Activated naive CD4-positive, alpha-beta T cell treated with anti-CD3 and anti-CD28 coated beads, Interleukin-2, amount 50 U/mL, for 24 hours (primary cell): ENCODE data around the gene PACSIN2.
"Not testable (repeated sequence)": the region's sequence is repeated elsewhere in the genome, so short reads cannot be mapped to it uniquely, and the experiment has no call there.

Experiments
- H3K27ac Mint-ChIP-seq: one replicate; pipeline ENCODE4 v1.8.0; 2021; ENCODE audit warnings: mild to moderate bottlenecking, mixed read lengths
- H3K27me3 Mint-ChIP-seq: one replicate; pipeline ENCODE4 v1.8.0; 2021; ENCODE audit warnings: mixed read lengths
- H3K36me3 Mint-ChIP-seq: one replicate; pipeline ENCODE4 v1.8.0; 2021; ENCODE audit warnings: mixed read lengths
- H3K4me1 Mint-ChIP-seq: one replicate; pipeline ENCODE4 v1.8.0; 2021; ENCODE audit warnings: mixed read lengths
- H3K4me3 Mint-ChIP-seq: one replicate; pipeline ENCODE4 v1.8.0; 2021; ENCODE audit warnings: mild to moderate bottlenecking, mixed read lengths
- H3K9me3 Mint-ChIP-seq: one replicate; pipeline ENCODE4 v1.8.0; 2021; ENCODE audit warnings: mixed read lengths

The PACSIN2 gene

DNA sequence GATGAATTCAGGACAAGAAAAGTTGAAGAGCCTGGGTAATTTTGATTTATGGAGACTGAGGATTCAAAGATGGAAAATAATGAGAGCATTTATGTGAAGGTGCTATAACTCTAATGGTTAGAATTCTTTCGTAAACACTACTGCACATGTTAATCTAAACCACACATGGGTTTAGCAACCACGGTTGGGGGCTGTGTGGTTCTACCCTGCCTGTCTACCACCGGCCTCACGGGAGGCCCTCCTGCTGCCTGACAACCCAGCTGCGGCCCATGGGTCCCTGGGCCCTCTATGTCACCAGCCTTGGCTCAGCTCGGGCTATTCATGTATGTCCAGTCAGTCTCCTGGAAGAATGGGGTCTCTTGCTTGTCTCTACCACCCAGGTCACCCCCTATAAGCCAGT lies 89.4 kb downstream of the PACSIN2 start:
- Mint-ChIP-seq H3K27ac (no peak overlapping the region), H3K36me3 (no peaks in the 10 kb centered on the region), H3K4me3 (no peak overlapping the region), H3K9me3 (no peaks in the 10 kb centered on the region), H3K4me1 (peaks cover 74% of the 10 kb centered on the region), H3K27me3 (no peaks in the 10 kb centered on the region)

DNA sequence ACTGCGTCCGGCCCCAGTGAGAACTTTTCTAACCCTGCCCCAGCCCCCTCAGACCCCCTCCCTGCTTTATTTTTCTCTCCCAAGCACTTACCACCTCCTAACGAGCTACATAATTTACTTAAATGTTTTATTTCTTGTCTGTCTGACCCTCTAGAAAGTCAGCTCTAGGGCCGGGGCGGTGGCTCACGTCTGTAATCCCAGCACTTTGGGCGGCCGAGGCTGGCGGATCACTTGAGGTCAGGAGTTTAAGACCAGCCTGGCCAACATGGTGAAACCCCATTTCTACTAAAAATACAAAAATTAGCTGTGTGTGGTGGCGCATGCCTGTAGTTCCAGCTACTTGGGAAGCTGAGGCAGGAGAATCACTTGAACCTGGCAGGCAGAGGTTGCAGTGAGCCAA lies 89.9 kb downstream of the PACSIN2 start:
- H3K27me3 Mint-ChIP-seq, H3K9me3 Mint-ChIP-seq, H3K36me3 Mint-ChIP-seq, H3K4me3 Mint-ChIP-seq, H3K27ac Mint-ChIP-seq: not testable (repeated sequence)
- peaks cover 72% of the 10 kb centered on the region for H3K4me1 Mint-ChIP-seq

DNA sequence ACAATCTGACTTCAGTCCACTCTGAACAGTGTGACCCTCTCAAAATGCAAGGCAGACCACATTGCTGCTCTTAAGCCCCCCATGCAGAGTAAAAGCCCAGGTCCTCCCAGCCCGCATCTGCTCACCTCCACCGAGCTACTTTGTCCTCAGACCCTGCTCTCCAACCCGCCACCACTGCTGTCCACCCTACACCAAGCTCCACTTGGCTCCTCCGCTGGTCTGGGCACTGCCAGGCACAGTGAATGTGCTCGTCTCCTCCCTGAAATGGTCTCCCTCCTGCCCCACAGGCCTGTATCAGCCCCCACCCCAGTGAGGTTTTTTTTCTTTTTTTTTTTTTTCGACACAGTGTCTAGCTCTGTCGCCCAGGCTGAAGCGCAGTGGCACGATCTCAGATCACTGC lies 90.5 kb downstream of the PACSIN2 start:
- H3K9me3 Mint-ChIP-seq: no peaks in the 10 kb centered on the region
- no peak overlapping the region for H3K27ac Mint-ChIP-seq
- peaks cover 66% of the 10 kb centered on the region for H3K4me1 Mint-ChIP-seq
- H3K27me3 Mint-ChIP-seq: no peaks in the 10 kb centered on the region
- H3K36me3 Mint-ChIP-seq: peaks cover 2% of the 10 kb centered on the region
- H3K4me3 Mint-ChIP-seq: no peak overlapping the region

DNA sequence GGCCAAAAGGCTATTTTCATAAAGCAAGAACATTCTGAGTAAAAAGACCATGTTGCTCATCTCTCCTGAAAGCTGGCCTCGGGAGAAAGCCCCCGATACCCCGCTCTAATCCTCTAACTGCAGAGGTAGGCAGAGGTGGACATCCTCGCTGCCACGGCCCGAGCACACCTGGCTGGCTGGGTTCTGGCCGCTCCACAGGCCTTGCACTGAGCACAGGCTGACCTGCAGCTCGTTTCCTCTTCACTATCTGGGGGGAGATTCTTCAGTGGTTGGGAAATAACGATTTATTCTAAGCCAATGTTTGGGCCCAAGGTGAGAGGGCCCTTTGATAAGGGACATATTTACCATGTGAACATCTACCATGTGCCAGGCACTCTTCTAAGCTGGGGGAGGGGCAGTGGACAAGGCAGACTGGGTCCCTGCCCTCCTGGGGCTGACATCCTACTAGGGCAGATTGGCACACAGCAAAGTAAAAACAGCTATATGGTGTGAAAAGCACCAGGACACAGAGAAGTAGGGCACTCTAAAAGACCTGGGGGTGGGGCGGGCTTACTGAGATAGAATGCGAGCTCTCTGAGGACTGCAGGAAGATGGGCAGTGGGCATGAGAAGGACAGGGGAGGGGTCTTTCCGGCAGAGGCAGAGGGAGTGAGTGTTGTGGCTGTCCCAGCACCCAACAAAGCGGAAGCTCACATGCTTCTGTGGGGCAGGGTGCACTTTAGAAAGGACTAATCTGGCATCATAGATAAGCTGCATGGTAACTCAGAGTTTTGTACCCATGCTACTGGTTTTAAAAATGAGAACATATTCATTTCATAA lies 92.4 kb downstream of the PACSIN2 start:
- Mint-ChIP-seq H3K9me3 (no peaks in the 10 kb centered on the region), H3K4me3 (no peak overlapping the region), H3K4me1 (peaks cover 64% of the 10 kb centered on the region), H3K27me3 (no peaks in the 10 kb centered on the region), H3K27ac (peak overlapping the region; percentile 80), H3K36me3 (peaks cover 2% of the 10 kb centered on the region)

DNA sequence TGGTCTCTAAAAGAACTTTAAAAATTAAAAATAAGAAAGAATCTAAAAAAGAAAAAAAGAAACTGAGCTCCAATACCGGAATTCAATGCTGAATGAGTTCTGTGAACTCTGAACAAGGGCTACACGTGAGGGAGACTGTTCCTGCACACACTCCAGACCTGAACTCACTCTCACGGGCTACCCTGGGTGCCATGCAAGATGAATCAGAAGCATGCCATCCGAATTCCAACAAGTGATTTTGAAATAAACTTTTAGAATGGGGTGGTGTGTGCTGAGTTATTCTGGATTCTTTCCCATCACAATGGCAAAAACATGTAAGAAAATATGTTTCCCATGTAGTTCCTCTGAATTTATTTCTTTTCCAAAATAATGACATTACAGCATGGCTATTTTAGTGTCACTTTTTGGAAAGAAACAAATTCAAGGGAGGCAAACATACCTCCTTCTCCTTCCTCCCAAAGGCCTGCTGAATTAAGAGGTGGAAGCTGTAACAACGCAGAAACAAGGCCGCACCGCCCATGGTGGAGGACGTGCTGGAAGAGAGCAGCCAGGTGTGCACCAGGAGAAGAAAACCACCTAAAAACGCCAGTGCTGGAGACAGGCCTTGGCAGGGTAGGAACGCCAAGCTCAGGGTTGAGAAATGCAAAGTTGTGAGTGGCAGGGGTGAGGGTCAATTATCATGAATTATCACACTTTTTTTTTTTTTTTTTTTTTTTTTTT lies 94.7 kb downstream of the PACSIN2 start:
- H3K4me1 Mint-ChIP-seq: peaks cover 49% of the 10 kb centered on the region
- H3K4me3 Mint-ChIP-seq: no peak overlapping the region
- no peak overlapping the region for H3K27ac Mint-ChIP-seq

DNA sequence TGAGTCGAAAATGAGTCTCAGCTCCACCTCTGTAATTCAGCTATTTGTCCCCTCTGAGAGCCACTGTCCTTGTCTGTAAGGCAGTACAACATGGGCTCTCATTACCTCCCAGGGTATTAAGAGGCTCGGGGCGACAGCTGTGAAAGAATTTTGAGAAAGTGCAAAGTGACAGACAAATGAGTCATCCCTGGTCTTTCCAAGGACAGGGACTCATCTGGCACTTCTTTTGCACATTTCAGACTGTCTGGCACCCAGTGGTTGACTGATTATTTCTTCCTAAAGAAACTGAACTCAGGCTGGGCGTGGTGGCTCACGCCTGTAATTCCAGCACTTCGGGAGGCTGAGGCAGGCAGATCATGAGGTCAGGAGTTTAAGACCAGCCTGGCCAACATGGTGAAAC lies 95.8 kb downstream of the PACSIN2 start:
- peak overlapping the region; percentile 68 for H3K27ac Mint-ChIP-seq
- H3K27me3 Mint-ChIP-seq: no peaks in the 10 kb centered on the region
- H3K9me3 Mint-ChIP-seq: no peaks in the 10 kb centered on the region
- peaks cover 40% of the 10 kb centered on the region for H3K4me1 Mint-ChIP-seq
- H3K4me3 Mint-ChIP-seq: no peak overlapping the region
- H3K36me3 Mint-ChIP-seq: peaks cover 2% of the 10 kb centered on the region

More for the DNA sequence above, 94.7 kb downstream of the PACSIN2 start:
- peaks cover 2% of the 10 kb centered on the region for H3K36me3 Mint-ChIP-seq
- H3K9me3 Mint-ChIP-seq: no peaks in the 10 kb centered on the region
- H3K27me3 Mint-ChIP-seq: no peaks in the 10 kb centered on the region

DNA sequence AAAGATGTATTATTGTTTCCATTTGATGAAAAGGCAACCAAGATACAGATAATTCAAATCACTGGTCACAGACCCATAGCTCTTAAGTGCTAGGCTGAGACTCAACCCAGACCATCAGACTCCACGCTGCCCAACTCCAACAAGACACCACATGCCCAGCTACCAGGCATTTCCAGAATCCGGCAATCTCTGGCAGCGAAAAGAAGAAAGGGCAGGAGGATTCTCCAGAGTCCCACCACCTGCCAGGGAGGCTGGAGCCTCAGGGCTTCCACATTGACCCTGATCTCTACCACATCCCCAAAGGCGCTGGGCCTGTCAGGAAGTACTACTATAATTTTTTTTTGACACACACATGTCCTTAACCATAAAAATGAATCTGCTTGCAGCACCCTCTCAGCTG lies 96.4 kb downstream of the PACSIN2 start:
- Mint-ChIP-seq H3K27ac (no peak overlapping the region), H3K9me3 (no peaks in the 10 kb centered on the region), H3K4me1 (peaks cover 37% of the 10 kb centered on the region), H3K27me3 (no peaks in the 10 kb centered on the region), H3K36me3 (peaks cover 2% of the 10 kb centered on the region), H3K4me3 (no peak overlapping the region)

DNA sequence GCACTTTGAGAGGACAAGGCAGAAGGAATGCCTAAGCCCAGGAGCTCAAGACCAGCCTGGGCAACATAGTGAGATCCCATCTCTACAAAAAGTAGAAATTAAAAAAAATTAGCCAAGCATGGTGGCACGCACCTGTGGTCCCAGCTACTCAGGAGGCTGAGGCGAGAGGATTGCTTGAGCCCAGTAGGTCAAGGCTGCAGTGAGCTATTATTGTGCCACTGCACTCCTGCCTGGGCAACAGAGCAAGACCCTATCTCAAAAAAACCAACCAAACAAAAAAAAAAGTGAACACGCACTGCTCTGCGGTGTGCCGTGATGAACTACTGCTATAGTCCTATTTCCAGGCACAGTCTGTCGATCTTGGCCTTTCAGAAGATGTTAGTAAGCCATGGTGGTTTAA lies 97.6 kb downstream of the PACSIN2 start:
- H3K27me3 Mint-ChIP-seq, H3K4me3 Mint-ChIP-seq, H3K9me3 Mint-ChIP-seq, H3K36me3 Mint-ChIP-seq, H3K27ac Mint-ChIP-seq: not testable (repeated sequence)
- peaks cover 27% of the 10 kb centered on the region for H3K4me1 Mint-ChIP-seq

DNA sequence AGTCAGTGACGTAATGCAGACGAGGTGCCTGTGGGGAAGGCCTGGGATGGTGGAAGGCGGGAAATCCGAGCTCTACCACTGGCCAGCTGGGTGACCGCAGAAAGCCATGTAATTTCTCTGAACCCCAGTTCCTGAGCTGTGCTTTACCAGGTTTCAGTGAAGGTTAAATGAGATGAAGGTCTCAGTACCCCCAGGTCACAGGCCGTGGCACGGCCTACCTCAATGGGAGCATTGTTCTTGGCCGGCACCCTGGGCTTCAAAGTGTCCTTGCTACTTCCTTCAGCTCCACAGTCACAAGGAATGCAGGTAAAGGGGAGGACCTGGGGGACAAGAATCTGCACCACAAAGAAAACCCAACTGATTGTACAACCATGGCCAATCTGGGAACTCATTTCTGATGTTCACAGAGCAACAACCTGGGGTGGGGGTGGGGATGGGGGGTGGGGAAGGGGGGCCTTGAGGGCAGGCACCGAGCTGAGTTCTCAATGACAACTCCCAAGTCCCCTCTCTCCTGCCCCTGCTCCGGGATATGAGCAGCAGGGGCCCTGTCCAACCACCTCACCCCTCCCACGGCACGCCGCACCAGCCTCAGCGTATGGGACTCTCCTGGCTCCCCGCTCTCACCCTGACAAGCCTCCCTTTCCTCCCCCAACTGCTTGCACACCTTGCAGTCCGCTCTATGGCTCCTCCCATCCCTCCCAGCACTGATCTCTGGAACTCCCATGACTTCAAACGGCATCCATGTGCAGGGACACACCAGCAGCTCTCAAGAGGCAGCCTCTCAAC lies 98.8 kb downstream of the PACSIN2 start:
- Mint-ChIP-seq H3K4me1 (peaks cover 19% of the 10 kb centered on the region), H3K27me3 (no peaks in the 10 kb centered on the region), H3K9me3 (no peaks in the 10 kb centered on the region), H3K4me3 (no peak overlapping the region), H3K27ac (no peak overlapping the region), H3K36me3 (peaks cover 5% of the 10 kb centered on the region)

DNA sequence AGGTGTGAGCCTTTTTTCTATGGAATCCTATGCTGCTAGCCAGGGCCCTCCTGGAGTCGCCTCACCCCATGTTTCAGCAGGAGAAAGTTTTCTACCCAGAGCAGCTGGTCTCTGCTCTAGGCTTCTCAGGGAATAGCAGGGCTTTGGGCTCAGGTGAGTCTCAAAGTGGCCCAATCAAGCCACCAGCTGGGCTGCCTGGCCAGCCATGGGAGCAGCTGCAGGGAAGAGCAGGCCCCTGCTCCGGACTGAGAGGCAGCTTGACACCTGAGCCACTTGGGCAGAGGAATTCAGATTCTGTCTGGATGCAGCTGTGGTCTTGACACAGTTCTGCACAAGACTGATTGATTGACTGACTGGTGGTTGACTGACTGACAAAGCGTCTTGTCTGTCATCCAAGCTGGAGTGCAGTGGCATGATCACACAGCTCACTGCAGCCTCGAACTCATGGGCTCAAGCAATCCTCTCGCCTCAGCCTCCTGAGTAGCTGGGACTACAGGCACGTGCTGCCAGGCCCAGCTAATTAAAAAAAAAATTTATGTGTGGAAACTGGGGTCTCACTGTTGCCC lies 100.4 kb downstream of the PACSIN2 start:
- peaks cover 15% of the 10 kb centered on the region for H3K4me1 Mint-ChIP-seq
- H3K36me3 Mint-ChIP-seq: peaks cover 3% of the 10 kb centered on the region
- no peak overlapping the region for H3K4me3 Mint-ChIP-seq
- H3K27ac Mint-ChIP-seq: no peak overlapping the region
- H3K9me3 Mint-ChIP-seq: no peaks in the 10 kb centered on the region
- H3K27me3 Mint-ChIP-seq: no peaks in the 10 kb centered on the region

DNA sequence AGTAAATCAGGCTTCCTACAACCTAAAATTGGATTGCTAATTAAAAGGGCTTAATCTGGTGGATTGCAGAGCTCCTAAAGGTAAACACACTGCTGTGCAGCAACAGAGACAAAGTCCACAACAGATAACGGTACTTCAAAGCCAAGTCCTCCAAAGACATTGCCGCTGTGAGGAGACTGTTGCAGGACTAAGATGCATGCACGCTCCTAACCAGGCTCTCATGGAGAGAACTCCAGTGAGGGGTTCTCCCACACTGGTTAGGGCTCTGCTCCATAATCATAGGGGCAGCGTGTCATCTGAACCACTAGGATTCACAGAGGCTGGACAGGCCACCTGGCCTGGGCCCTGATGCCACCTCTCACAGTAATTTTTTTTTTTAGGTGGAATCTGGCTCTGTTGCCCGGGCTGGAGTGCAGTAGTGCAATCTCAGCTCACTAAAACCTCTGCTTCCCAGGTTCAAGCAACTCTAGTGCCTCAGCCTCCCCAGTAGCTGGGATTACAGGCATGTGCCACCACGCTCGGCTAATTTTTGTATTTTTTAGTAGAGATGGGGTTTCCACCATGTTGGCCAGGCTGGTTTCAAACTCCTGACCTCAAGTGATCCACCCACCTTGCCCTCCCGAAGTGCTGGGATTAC lies 101.0 kb downstream of the PACSIN2 start:
- Mint-ChIP-seq H3K4me1 (peaks cover 10% of the 10 kb centered on the region), H3K27ac (no peak overlapping the region), H3K36me3 (peaks cover 3% of the 10 kb centered on the region), H3K27me3 (no peaks in the 10 kb centered on the region), H3K9me3 (no peaks in the 10 kb centered on the region), H3K4me3 (no peak overlapping the region)

DNA sequence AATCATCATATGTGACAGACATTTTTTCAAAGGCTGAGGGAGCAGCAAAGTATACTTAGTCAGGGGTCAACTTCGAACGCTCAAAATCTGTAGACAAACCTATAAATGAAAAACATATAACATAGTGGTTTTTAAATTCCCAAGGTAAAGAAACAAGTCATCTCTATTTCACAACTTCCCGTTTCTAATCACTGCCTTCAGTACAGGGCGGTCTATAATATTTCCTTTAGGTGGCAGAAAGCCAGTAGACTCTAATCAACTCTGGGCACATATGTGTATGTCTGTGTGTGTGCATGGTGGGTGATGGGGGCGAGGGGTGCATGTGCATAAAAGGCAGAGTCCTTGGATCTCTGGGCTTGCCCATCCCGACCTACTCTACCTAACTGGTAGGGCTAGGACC lies 102.9 kb downstream of the PACSIN2 start:
- peaks cover 9% of the 10 kb centered on the region for H3K4me1 Mint-ChIP-seq
- no peaks in the 10 kb centered on the region for H3K9me3 Mint-ChIP-seq
- no peak overlapping the region for H3K4me3 Mint-ChIP-seq
- H3K36me3 Mint-ChIP-seq: peaks cover 3% of the 10 kb centered on the region
- no peaks in the 10 kb centered on the region for H3K27me3 Mint-ChIP-seq
- H3K27ac Mint-ChIP-seq: no peak overlapping the region

DNA sequence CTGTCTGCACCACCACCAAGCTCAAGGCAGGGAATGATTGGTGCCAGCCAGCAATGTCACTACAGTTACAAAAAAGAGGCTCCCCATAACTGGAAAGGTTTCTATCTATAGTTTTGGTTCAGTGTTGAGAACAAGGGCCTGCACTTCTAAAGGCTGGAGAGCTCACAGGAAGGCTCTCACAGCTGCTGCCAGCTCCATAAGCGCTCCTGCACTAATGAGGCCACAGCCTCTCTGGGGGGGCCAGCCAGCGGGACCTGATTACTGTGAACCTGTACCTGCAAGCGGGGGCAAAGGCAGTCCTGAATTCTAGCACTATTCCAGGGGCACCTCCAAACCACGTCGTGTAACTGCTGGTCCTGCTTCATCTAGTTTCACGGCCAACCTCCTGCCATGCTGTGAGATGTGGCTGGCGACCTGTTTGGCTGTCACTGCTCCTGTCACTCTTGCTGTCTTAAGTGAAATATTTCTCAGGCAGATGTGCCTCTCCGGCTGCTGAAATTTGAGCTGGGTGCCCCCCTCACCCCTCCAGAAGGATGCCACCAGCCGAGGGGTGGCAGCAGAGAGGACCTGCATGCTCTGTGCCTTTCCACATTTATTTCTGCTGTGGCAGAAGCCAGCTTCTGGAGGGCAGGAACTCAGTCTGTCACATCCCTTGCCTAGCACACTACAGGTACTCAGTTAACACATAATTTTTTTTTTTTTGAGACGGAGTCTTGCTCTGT lies 104.6 kb downstream of the PACSIN2 start:
- Mint-ChIP-seq H3K4me3 (no peak overlapping the region), H3K9me3 (no peaks in the 10 kb centered on the region), H3K27me3 (no peaks in the 10 kb centered on the region), H3K4me1 (peaks cover 6% of the 10 kb centered on the region), H3K36me3 (peaks cover 3% of the 10 kb centered on the region), H3K27ac (no peak overlapping the region)

DNA sequence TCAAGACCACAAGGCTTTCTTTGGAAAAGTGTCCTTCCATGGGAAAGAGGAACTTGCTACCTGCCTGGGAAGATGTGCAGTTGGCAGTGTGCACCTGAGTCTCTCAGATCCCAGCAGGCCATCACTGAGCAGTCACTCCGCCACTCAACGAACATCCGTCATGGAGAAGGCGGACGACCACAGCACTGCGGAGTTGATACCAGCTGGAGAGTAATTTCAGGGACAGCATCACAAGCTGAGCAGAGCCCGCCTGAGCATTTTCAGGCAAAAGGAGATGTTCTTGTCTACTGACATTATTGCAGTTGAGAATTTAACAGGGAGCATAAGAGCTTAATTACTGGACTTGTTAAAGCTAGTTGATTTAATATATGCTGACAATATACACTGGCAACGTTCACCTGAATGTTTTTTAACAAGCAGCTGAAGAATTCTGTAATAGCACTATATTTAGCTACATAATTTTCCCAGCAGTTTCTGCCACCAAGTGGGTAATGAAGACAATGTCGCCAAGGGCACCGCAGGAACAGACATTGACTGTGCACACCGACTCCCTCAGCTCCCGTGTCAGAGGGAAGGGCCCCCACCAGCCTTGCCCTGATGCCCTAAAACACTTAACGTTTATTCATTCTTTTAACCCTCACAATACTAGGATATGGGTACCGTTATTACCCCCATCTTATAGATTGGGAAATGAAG lies 105.4 kb downstream of the PACSIN2 start:
- Mint-ChIP-seq H3K4me3 (no peak overlapping the region), H3K36me3 (peaks cover 3% of the 10 kb centered on the region)

More for the DNA sequence above, 105.4 kb downstream of the PACSIN2 start:
- peaks cover 4% of the 10 kb centered on the region for H3K4me1 Mint-ChIP-seq
- H3K27me3 Mint-ChIP-seq: no peaks in the 10 kb centered on the region
- no peak overlapping the region for H3K27ac Mint-ChIP-seq
- H3K9me3 Mint-ChIP-seq: no peaks in the 10 kb centered on the region
